GM19238 (cell line): Measurements from ENCODE around the gene RITA1.

ENCODE experiments used
- DNase-seq: peaks from one replicate; pipeline ENCODE4 v3.0.0; 2011; ENCODE audit warnings: low spot score; ENCODE audit not compliant: insufficient read length

RITA1 gene

GRCh38 chr12:113227686-113228391, 42.3 kb downstream of the RITA1 start:
- no peak for DNase-seq

GRCh38 chr12:113228394-113229028, 43.0 kb downstream of the RITA1 start:
- no peak for DNase-seq

DNA sequence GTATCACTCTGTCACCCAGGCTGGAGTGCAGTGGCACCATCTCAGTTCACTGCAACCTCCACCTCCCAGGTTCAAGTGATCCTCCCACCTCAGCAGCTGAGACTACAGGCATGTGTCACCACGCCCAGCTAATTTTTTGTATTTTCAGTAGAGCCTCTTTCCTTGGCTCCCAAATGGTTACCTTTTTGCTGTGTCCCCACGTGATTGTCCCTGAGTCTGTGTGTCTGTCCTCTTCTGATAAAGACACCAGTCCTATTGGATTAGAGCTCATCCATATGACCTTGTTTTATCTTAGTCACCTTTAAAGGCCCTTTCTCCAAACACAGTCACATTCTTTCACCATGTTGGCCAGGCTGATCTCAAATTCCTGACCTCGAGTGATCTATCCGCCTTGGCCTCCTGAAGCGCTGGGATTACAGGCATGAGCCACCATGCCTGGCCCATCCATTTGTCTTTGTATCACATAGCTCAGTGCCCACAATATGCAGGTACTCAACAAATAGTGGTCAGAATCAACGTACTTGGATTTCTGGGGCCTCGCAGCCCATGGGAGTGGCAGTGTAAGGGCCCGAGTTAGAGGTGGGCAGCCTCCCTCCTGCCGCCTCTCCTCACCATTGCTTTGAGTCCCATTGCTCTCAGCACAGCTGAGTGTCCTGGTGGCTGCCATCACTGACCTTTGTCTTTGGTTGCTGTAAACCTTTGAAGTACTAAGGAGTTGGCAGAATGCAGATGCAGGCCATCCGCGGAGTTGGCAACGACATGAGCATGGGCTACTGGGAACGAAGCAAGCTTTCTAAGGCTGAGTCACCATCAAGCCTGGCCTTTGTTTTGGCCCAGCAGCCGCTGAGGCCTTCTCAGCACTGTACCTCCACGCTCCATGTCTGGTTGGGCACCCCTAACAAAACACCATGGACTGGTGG, 45.1 kb downstream of the RITA1 start:
- no peak for DNase-seq

DNA sequence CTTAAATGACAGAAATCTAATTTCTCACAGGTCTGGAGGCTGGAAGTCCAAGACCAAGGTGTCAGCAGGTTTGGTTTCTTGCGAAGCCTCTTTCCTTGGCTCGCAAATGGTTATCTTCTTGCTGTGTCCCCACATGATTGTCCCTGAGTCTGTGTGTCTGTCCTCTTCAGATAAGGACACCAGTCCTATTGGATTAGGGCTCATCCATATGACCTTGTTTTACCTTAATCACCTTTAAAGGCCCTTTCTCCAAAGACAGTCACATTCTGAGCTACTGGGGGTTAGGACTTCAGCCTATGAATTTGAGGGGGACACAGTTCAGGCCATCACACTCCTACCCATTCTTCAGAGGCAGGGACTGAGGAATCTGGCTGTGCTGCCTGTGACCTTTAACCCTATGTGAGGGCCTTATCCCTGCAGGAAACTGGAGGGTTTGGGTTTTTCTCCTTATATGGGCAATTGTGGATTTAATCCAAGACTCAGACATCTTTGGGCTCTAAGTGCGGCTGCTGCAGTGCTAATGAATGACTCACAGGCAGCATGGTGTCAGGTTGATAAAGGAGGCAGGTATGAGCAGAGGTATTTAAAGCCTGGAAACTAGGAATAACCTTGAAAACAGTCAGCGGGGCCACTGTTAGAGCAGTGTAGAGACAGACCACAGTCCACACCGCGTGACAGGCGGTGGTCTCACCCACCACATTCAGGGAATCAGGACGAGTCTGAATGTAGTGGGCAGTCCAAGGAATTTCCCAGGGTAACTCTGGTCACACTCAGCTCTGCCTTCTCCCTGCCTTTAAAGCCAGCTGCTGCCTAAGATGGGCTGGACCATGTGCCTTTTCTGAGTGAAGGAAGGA, 45.9 kb downstream of the RITA1 start:
- DNase-seq = no peak

DNA sequence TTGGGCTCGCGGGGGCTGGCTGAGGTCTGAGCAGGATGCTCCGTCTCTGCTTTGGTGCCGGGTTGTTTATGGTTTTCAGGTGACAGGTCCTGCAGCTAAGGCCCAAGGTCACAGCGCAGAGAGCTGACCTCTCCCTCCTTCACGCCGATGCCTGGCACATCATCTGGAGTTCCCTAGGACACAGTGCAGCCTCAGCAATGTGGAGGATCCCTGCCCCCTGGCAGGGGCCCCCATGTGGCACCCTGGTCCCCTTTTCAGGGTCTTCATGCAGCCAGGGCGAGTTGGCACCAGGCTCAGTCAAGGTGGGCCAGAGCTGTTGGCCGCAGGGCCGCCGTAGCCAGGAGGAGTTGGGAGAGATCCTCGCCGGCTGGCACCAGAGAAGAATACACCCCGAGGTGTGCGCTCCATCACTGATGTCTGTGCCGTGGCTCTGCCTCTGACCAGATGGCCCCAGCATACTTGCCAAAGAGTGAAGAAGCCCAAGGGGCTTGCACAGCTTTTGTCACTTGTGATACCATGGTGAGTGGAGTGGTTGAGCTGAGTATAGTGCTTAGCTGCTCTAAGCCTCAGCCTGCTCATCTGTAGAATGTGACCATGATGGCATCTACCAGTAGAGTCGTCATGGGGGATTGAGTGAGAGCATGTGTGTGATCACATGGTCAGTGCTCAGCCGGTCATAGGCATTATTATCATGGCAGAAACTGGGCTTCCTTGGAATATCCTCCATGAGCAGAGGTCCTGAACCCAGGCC, 46.7 kb downstream of the RITA1 start:
- no peak for DNase-seq

GRCh38 chr12:113232840-113233585, 47.5 kb downstream of the RITA1 start:
- peak; percentile 67 for DNase-seq

GRCh38 chr12:113233967-113234366, 48.4 kb downstream of the RITA1 start:
- no peak for DNase-seq

DNA sequence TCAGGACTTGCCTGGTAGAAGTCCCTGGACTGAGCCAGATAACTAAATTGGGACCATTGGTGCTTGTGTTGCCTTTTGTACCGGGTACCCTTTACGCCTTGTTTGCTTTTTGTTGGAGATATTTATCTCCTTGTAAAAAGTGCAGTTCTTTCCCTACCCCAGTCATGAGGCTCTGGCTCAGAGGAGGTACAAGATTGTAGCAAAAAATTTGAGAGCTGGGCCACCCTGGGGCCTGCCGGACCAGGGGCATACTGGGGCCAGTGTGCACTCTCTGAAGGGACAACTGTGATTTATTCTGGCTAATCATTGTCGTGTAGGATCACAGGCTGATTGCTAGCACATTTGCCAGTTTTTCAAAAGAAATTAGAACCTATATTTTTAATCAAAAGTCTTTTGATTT, 49.0 kb downstream of the RITA1 start:
- DNase-seq = no peak

DNA sequence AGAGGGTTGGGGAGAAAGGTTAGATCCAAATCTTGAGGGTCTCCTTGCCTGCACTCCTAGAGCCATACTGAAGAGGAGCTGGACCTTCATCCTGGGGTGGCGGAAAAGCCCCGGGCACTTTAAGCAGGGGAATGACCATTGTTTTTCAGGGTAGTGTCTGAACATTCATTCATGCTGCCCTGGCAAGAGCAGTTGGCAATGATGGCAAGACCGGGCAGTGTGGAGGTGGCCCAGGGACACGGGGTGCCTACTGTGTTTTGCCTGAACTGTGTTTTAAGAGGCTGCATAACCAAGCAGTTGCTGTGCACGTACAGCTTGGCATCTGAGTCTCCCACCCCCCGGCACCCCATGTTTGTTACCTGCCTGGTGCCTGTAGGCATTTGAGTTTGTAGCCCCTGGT, 50.5 kb downstream of the RITA1 start:
- DNase-seq = no peak

- no peak for DNase-seq
These were observed 51.2 kb downstream of the RITA1 start for GRCh38 chr12:113236539-113237399.

DNA sequence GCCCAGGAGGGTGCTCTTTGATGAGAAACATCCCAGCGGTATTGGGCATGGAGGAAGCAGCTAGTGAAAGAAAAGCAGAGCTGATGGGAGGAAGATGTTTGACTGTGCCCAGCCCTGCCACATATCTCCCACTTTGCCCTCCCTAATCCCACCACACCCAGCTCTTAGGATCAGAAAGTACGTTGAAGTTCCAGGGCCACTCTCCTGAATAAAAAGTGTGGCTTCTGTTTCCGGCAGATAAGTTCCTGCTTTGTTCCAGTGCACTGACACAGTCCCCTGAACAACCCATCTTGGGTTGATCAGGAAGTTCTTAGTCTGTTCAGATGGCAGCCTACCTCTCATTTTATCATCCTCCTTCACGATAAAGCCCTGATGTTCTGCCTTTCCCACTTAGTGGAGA, 52.2 kb downstream of the RITA1 start:
- no peak for DNase-seq

- DNase-seq = no peak
These were observed 52.8 kb downstream of the RITA1 start for GRCh38 chr12:113238309-113238708.

GRCh38 chr12:113239288-113239771, 53.8 kb downstream of the RITA1 start:
- no peak for DNase-seq

- no peak for DNase-seq
These were observed 54.4 kb downstream of the RITA1 start for GRCh38 chr12:113239811-113240331.

- DNase-seq = no peak
These were observed 54.9 kb downstream of the RITA1 start for GRCh38 chr12:113240395-113240794.

GRCh38 chr12:113241191-113242025, 55.9 kb downstream of the RITA1 start:
- no peak for DNase-seq
